ENCODE results near the gene SLC38A4. TPM values are rescaled to one million over a fixed set of nuclear protein-coding genes. Genes with fewer than 3 reads are reported as not detected.

SLC38A4 gene
- total and polyA plus RNA-seq, 9 of the 15 experiments (the other 6 are each of a cell fraction or from before 2014, with no cell fraction given) = 0.16 TPM; not detected in 8

GRCh38 chr12:46787496-46788055, 38.2 kb downstream of the SLC38A4 start:
- no peaks in the 10 kb centered on the region for H3K9me3 ChIP-seq (replicated peaks; ENCODE audit: control insufficient read depth, insufficient read depth, low read depth, low read length)
- no peak overlapping the region for H3K27ac ChIP-seq (ENCODE audit: extremely low read depth, low read depth, low read length)
- BruUV-seq (replicated peaks) = no TSS peak
- no peaks in the 10 kb centered on the region for H4K20me1 ChIP-seq (replicated peaks; ENCODE audit: control insufficient read depth, insufficient read depth, low read length)
- H3K36me3 ChIP-seq (ENCODE audit: control insufficient read depth, insufficient read depth, low read length) = no peaks in the 10 kb centered on the region
- H3K9ac ChIP-seq (ENCODE audit: insufficient read depth in 1 of 2, low read depth in 2 of 2, low read length in 2 of 2) = no peak overlapping the region
- ATAC-seq = no peak
- ChIA-PET POLR2A (no interaction called here), CTCF (ENCODE audit: low intra/inter-chr PET ratio) (no interaction called here)
- H3K4me1 ChIP-seq (replicated peaks in 1 of 2; ENCODE audit: control insufficient read depth in 2 of 2, insufficient read depth in 2 of 2, low read length in 2 of 2) = no peaks in the 10 kb centered on the region
- H3K4me3 ChIP-seq = no peak overlapping the region
- H3K79me2 ChIP-seq (ENCODE audit: control insufficient read depth, insufficient read depth, low read length) = no peaks in the 10 kb centered on the region
- FAIRE-seq = no peak
- no peaks in the 10 kb centered on the region for H3K9me1 ChIP-seq (ENCODE audit: control insufficient read depth, insufficient read depth, low read length)
- 0% methylated on average over 5 of the region's 5 CpGs for WGBS (ENCODE audit: insufficient coverage, low coverage, missing lambda C conversion rate)
- DNase-seq (ENCODE audit: extremely low read depth in 1 of 4, low spot score in 3 of 4) = no peak
- no peaks in the 10 kb centered on the region for H3K27me3 ChIP-seq (ENCODE audit: control insufficient read depth in 2 of 2, insufficient read depth in 2 of 2, low read length in 2 of 2)
- H2AFZ ChIP-seq (ENCODE audit: low read depth, low read length) = no peak overlapping the region
- intact Hi-C loops (cut with micrococcal nuclease) (no loop called here), in situ Hi-C loops (cut with MboI) (no loop called here)
- TF ChIP-seq RBM17 (IDR thresholded peaks at IDR 0.05; ENCODE audit: borderline replicate concordance, low read depth, low read length) (no peak), DDX20 (tag; IDR thresholded peaks at IDR 0.05; ENCODE audit: low read depth) (no peak)
- H3K4me2 ChIP-seq (ENCODE audit: insufficient read depth, low read length) = no peak overlapping the region

- WGBS (ENCODE audit: insufficient coverage, low coverage, missing lambda C conversion rate) = 0% methylated on average over 3 of the region's 3 CpGs
- CTCF ChIA-PET (ENCODE audit: low intra/inter-chr PET ratio) = no interaction called here
- ATAC-seq (no peak), DNase-seq (ENCODE audit: extremely low read depth in 1 of 4, low spot score in 3 of 4) (no peak), FAIRE-seq (no peak)
- Histone ChIP-seq H3K79me2 (ENCODE audit: control insufficient read depth, insufficient read depth, low read length) (no peaks in the 10 kb centered on the region), H3K36me3 (ENCODE audit: control insufficient read depth, insufficient read depth, low read length) (no peaks in the 10 kb centered on the region), H3K4me1 (replicated peaks in 1 of 2; ENCODE audit: control insufficient read depth in 2 of 2, insufficient read depth in 2 of 2, low read length in 2 of 2) (no peaks in the 10 kb centered on the region), H3K9ac (ENCODE audit: insufficient read depth in 1 of 2, low read depth in 2 of 2, low read length in 2 of 2) (no peak overlapping the region), H2AFZ (ENCODE audit: low read depth, low read length) (no peak overlapping the region), H3K9me3 (replicated peaks; ENCODE audit: control insufficient read depth, insufficient read depth, low read depth, low read length) (no peaks in the 10 kb centered on the region), H3K27me3 (ENCODE audit: control insufficient read depth in 2 of 2, insufficient read depth in 2 of 2, low read length in 2 of 2) (no peaks in the 10 kb centered on the region), H3K27ac (ENCODE audit: extremely low read depth, low read depth, low read length) (no peak overlapping the region), H4K20me1 (replicated peaks; ENCODE audit: control insufficient read depth, insufficient read depth, low read length) (no peaks in the 10 kb centered on the region), H3K4me2 (ENCODE audit: insufficient read depth, low read length) (no peak overlapping the region), H3K9me1 (ENCODE audit: control insufficient read depth, insufficient read depth, low read length) (no peaks in the 10 kb centered on the region), H3K4me3 (no peak overlapping the region)
- intact Hi-C loops (cut with micrococcal nuclease) (no loop called here), in situ Hi-C loops (cut with MboI) (no loop called here)
- no TSS peak for BruUV-seq (replicated peaks)
- POLR2A ChIA-PET = no interaction called here
- no peak for TF ChIP-seq ZBTB49 (CRISPR knock-in tag; IDR thresholded peaks at IDR 0.05; ENCODE audit: borderline replicate concordance)
- TF ChIP-seq FUS (optimal IDR thresholded peaks at IDR 0.05; ENCODE audit: low read depth, low read length) = no peak
- no peak for TF ChIP-seq ARNT (IDR thresholded peaks at IDR 0.05)
- no peak for TF ChIP-seq TARDBP (IDR thresholded peaks at IDR 0.05)
- TF ChIP-seq BCOR (IDR thresholded peaks at IDR 0.05) = no peak
- TF ChIP-seq EHMT2 (IDR thresholded peaks at IDR 0.05) = no peak
- TF ChIP-seq RBM25 (IDR thresholded peaks at IDR 0.05; ENCODE audit: low read depth, low read length, severe bottlenecking) = no peak
- TF ChIP-seq SIRT6 (IDR thresholded peaks at IDR 0.05; ENCODE audit: low read depth, low read length) = no peak
- TF ChIP-seq, protein P1, sequence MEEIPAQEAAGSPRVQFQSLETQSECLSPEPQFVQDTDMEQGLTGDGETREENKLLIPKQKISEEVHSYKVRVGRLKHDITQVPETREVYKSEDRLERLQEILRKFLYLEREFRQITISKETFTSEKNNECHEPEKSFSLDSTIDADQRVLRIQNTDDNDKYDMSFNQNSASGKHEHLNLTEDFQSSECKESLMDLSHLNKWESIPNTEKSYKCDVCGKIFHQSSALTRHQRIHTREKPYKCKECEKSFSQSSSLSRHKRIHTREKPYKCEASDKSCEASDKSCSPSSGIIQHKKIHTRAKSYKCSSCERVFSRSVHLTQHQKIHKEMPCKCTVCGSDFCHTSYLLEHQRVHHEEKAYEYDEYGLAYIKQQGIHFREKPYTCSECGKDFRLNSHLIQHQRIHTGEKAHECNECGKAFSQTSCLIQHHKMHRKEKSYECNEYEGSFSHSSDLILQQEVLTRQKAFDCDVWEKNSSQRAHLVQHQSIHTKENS (CRISPR knock-in tag; IDR thresholded peaks at IDR 0.05) = no peak
These were observed 39.0 kb downstream of the SLC38A4 start for GRCh38 chr12:46786774-46787173.
